Liver (tissue), 9 donors: ENCODE data around the gene SLC39A12. TPM values are rescaled to one million over a fixed set of nuclear protein-coding genes. Genes with fewer than 3 reads are reported as not detected.

Source experiments
- DNase-seq: peaks from one replicate; pipeline ENCODE4 v3.0.0-alpha.2; 2017; ENCODE audit warnings: low spot score
- H3K27ac ChIP-seq, 2 donors: one replicate each; pipeline ENCODE4 v1.7.0; 2013; ENCODE audit warnings: inconsistent platforms in 2 of 2, low read length in 2 of 2, control low read depth in 1 of 2, low read depth in 1 of 2, mild to moderate bottlenecking in 1 of 2
- H3K27me3 ChIP-seq, 4 donors: one replicate each; pipeline versions ENCODE4 v1.6.1 to v1.7.0; 2013; ENCODE audit warnings: low read length in 3 of 4, inconsistent platforms in 1 of 4, mild to moderate bottlenecking in 1 of 4, moderate library complexity in 1 of 4; ENCODE audit not compliant: control insufficient read depth in 4 of 4, insufficient read depth in 4 of 4
- H3K36me3 ChIP-seq, 4 donors: one replicate each; pipeline versions ENCODE4 v1.6.1 to v1.7.0; 2013; ENCODE audit warnings: low read length in 3 of 4, mild to moderate bottlenecking in 3 of 4, low read depth in 1 of 4, moderate library complexity in 1 of 4; ENCODE audit not compliant: control insufficient read depth in 4 of 4, insufficient read depth in 3 of 4
- H3K4me1 ChIP-seq, 4 donors: one replicate each; pipeline versions ENCODE4 v1.6.1 to v1.7.0; 2013; ENCODE audit warnings: low read length in 3 of 4, mild to moderate bottlenecking in 3 of 4, moderate library complexity in 1 of 4; ENCODE audit not compliant: control insufficient read depth in 4 of 4, insufficient read depth in 4 of 4
- H3K4me3 ChIP-seq, 3 donors: one replicate each; pipeline versions ENCODE4 v1.6.1 to v1.7.0; 2013; ENCODE audit warnings: low read length in 3 of 3, control low read depth in 1 of 3, low read depth in 1 of 3, mild to moderate bottlenecking in 1 of 3
- H3K9ac ChIP-seq, 2 donors: one replicate each; pipeline ENCODE4 v1.7.0; 2013; ENCODE audit warnings: low read length in 2 of 2, mild to moderate bottlenecking in 2 of 2, moderate library complexity in 2 of 2, control low read depth in 1 of 2, low read depth in 1 of 2
- H3K9me3 ChIP-seq, 4 donors: one replicate each; pipeline versions ENCODE4 v1.6.1 to v1.7.0; 2013; ENCODE audit warnings: low read length in 3 of 4; ENCODE audit not compliant: control insufficient read depth in 4 of 4
- ATF3 ChIP-seq: IDR thresholded peaks from 2 replicates; pipeline ENCODE4 v1.6.1; 2016; ENCODE audit warnings: antibody characterized with exemption
- CTCF ChIP-seq: fragments of 150-350 bp; IDR thresholded peaks from 2 replicates; pipeline ENCODE4 v1.5.1; 2017; ENCODE audit warnings: improper control_type of control experiment, low read depth, low read length; ENCODE audit not compliant: missing input control
- EGR1 ChIP-seq, 2 donors: IDR thresholded peaks; 2 replicates each; pipeline ENCODE4 v1.6.1; 2016 to 2018; ENCODE audit warnings: antibody characterized with exemption in 2 of 2, low read depth in 2 of 2
- FOXA1 ChIP-seq: IDR thresholded peaks from 2 replicates; pipeline ENCODE4 v1.6.1; 2016; ENCODE audit warnings: antibody characterized with exemption
- FOXA2 ChIP-seq: IDR thresholded peaks from 2 replicates; pipeline ENCODE4 v1.6.1; 2016; ENCODE audit warnings: antibody characterized with exemption
- GABPA ChIP-seq, 2 donors: IDR thresholded peaks in 1 of 2; conservative IDR thresholded peaks in 1 of 2; 2 replicates each; pipeline ENCODE4 v1.6.1; 2016; ENCODE audit warnings: antibody characterized with exemption in 2 of 2, mild to moderate bottlenecking in 1 of 2, moderate library complexity in 1 of 2
- HNF4A ChIP-seq, 2 donors: conservative IDR thresholded peaks; 2 replicates each; pipeline ENCODE4 v1.6.1; 2016; ENCODE audit warnings: antibody characterized with exemption in 2 of 2, mild to moderate bottlenecking in 2 of 2
- HNF4G ChIP-seq: IDR thresholded peaks from 2 replicates; pipeline ENCODE4 v1.6.1; 2016; ENCODE audit warnings: antibody characterized with exemption
- JUND ChIP-seq, 2 donors: IDR thresholded peaks; 2 replicates each; pipeline ENCODE4 v1.6.1; 2016; ENCODE audit warnings: antibody characterized with exemption in 2 of 2
- NR2F2 ChIP-seq: IDR thresholded peaks from 2 replicates; pipeline ENCODE4 v1.6.1; 2016; ENCODE audit warnings: antibody characterized with exemption
- RAD21 ChIP-seq, 2 donors: IDR thresholded peaks; 2 replicates each; pipeline ENCODE4 v1.6.1; 2016; ENCODE audit warnings: antibody characterized with exemption in 2 of 2, mild to moderate bottlenecking in 2 of 2
- REST ChIP-seq: IDR thresholded peaks from 2 replicates; pipeline ENCODE4 v1.6.1; 2016; ENCODE audit warnings: antibody characterized with exemption, mild to moderate bottlenecking
- RXRA ChIP-seq, 2 donors: IDR thresholded peaks; 2 replicates each; pipeline ENCODE4 v1.6.1; 2017 to 2018; ENCODE audit warnings: antibody characterized with exemption in 2 of 2, mild to moderate bottlenecking in 1 of 2
- SP1 ChIP-seq: IDR thresholded peaks from 2 replicates; pipeline ENCODE4 v1.6.1; 2018; ENCODE audit warnings: antibody characterized with exemption, mild to moderate bottlenecking
- TAF1 ChIP-seq: conservative IDR thresholded peaks from 2 replicates; pipeline ENCODE4 v1.6.1; 2016; ENCODE audit warnings: antibody characterized with exemption, mild to moderate bottlenecking
- YY1 ChIP-seq: IDR thresholded peaks from 2 replicates; pipeline ENCODE4 v1.6.1; 2016; ENCODE audit warnings: antibody characterized with exemption, mild to moderate bottlenecking
- ZBTB33 ChIP-seq: IDR thresholded peaks from 2 replicates; pipeline ENCODE4 v1.6.1; 2016; ENCODE audit warnings: antibody characterized with exemption
- WGBS: extraction: QIAGEN DNeasy Blood & Tissue Kit; methylation state at CpG from one replicate; pipeline ENCODE4 v1.1.7; 2013; 5-methylcytosine and 5-hydroxymethylcytosine counted together
- polyA plus RNA-seq, 2 donors: library from polyadenylated mRNA; stranded (reverse) in 1 of 2; unstranded in 1 of 2; fragments of 200-250 nt in 1 of 2; fragments of >200 nt in 1 of 2; fragmentation: Nextera tagmentation in 1 of 2; extraction: Ambion mirVana in 1 of 2; gene quantifications; one replicate each; pipeline versions ENCODE4 v1.2.1 to v1.2.3, GENCODE V29; 2013 to 2015
- total RNA-seq, 2 donors: library from RNA; depleted of rRNA; stranded (reverse); fragments of >200 nt; gene quantifications; one replicate each; pipeline ENCODE4 v1.2.3, GENCODE V29; 2014
- TF ChIP-seq, protein P1 (sequence below): IDR thresholded peaks from 2 replicates; pipeline ENCODE4 v1.6.1; 2016; ENCODE audit warnings: antibody characterized with exemption
- donor health status: healthy.
- donor health status: healthy.
- donor health status: healthy.
- donor health status: healthy.
- donor health status: healthy.

SLC39A12 gene
- total and polyA plus RNA-seq, 4 donors = 0.05 to 0.08 TPM; not detected in 2

GRCh38 chr10:17905491-17905890 lies 46.2 kb upstream of the SLC39A12 start:
- H3K27ac ChIP-seq = no peak overlapping the region
- no peak overlapping the region for H3K9ac ChIP-seq
- H3K36me3 ChIP-seq = no peaks in the 10 kb centered on the region
- DNase-seq = no peak
- H3K4me3 ChIP-seq = no peak overlapping the region
- H3K9me3 ChIP-seq = no peaks in the 10 kb centered on the region
- H3K27me3 ChIP-seq = peaks cover 0 to 2% (median 0%) of the 10 kb centered on the region in 4 donors
- WGBS = 74% methylated on average over 3 of the region's 3 CpGs
- TF ChIP-seq CTCF (no peak), JUND (IDR thresholded peaks at IDR 0.05) (no peak), NR2F2 (no peak), FOXA1 (no peak), REST (no peak), SP1 (no peak), GABPA (IDR thresholded peaks at IDR 0.05 in 1 of 2, conservative IDR thresholded peaks at IDR 0.05 in 1 of 2) (no peak), RAD21 (IDR thresholded peaks at IDR 0.05) (no peak), HNF4G (no peak), ZBTB33 (no peak), EGR1 (IDR thresholded peaks at IDR 0.05; ENCODE audit: low read depth in 2 of 2) (no peak), TAF1 (no peak), RXRA (IDR thresholded peaks at IDR 0.05) (no peak), YY1 (no peak), ATF3 (no peak), HNF4A (conservative IDR thresholded peaks at IDR 0.05) (no peak), FOXA2 (no peak)
- TF ChIP-seq, protein P1, sequence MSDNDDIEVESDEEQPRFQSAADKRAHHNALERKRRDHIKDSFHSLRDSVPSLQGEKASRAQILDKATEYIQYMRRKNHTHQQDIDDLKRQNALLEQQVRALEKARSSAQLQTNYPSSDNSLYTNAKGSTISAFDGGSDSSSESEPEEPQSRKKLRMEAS = no peak
- H3K4me1 ChIP-seq = no peaks in the 10 kb centered on the region

DNA sequence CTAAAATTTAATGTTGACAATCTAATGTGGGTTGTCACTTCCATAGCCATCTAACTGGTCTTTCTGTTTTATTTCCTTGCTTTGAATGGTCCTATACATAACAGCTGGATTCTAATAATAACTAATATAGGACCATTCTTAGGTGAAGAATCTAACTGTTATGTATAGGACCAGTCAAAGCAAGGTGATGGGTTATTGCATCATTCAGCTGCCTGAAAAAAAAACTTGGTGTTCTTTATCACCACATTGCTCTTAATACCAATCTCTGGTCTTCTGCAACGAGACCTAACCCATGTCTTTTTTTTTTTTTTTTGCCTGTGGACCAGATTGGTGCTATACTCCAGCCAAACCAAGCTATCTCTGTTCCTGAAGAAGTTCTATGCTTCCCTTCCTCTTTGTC lies 45.7 kb upstream of the SLC39A12 start:
- Histone ChIP-seq H3K9ac (no peak overlapping the region), H3K9me3 (no peaks in the 10 kb centered on the region), H3K36me3 (no peaks in the 10 kb centered on the region), H3K27ac (no peak overlapping the region), H3K4me1 (no peaks in the 10 kb centered on the region), H3K4me3 (no peak overlapping the region), H3K27me3 (peaks cover 0 to 2% (median 0%) of the 10 kb centered on the region in 4 donors)
- DNase-seq = no peak
- TF ChIP-seq RAD21 (IDR thresholded peaks at IDR 0.05) = no peak
- no peak for TF ChIP-seq HNF4G
- no peak for TF ChIP-seq ZBTB33
- no peak for TF ChIP-seq GABPA (IDR thresholded peaks at IDR 0.05 in 1 of 2, conservative IDR thresholded peaks at IDR 0.05 in 1 of 2)
- no peak for TF ChIP-seq ATF3
- no peak for TF ChIP-seq HNF4A (conservative IDR thresholded peaks at IDR 0.05)
- no peak for TF ChIP-seq TAF1
- no peak for TF ChIP-seq FOXA1
- TF ChIP-seq JUND (IDR thresholded peaks at IDR 0.05) = no peak
- WGBS = 42% methylated on average over 1 of the region's 1 CpG
